ENCODE data around the gene DGKZ.

The DGKZ gene

DNA sequence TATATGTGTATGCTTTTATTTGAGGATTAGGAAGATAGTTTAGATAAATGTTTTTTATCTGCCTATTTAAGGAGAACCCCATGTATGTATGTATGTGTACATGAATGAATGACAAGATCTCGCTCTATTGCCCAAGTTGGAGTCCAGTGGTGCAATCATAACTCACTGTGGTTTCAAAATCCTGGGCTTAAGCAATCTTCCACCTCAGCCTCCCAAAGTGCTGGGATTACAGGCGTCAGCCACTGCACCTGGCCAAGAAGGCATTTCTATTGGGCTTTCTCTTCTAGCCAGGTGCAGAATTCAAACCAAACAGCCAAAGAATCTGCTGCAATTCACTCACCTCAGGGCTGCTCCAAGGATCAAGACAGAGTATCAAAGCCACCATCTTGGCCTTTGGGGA is 25.5 kb upstream of the DGKZ start:
- TF ChIP-seq, protein P1, sequence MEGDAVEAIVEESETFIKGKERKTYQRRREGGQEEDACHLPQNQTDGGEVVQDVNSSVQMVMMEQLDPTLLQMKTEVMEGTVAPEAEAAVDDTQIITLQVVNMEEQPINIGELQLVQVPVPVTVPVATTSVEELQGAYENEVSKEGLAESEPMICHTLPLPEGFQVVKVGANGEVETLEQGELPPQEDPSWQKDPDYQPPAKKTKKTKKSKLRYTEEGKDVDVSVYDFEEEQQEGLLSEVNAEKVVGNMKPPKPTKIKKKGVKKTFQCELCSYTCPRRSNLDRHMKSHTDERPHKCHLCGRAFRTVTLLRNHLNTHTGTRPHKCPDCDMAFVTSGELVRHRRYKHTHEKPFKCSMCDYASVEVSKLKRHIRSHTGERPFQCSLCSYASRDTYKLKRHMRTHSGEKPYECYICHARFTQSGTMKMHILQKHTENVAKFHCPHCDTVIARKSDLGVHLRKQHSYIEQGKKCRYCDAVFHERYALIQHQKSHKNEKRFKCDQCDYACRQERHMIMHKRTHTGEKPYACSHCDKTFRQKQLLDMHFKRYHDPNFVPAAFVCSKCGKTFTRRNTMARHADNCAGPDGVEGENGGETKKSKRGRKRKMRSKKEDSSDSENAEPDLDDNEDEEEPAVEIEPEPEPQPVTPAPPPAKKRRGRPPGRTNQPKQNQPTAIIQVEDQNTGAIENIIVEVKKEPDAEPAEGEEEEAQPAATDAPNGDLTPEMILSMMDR (IDR thresholded peaks at IDR 0.05): no peak
- H3K27me3 ChIP-seq: no peaks in the 10 kb centered on the region
- H3K27ac ChIP-seq: peak overlapping the region; percentile 86
- H3K4me3 ChIP-seq (ENCODE audit: low read depth in 1 of 2, low read length in 1 of 2): peak overlapping the region; percentile 20 to 35
- H3K4me1 ChIP-seq (ENCODE audit: control insufficient read depth in 1 of 2, insufficient read depth in 1 of 2, low read depth in 1 of 2, low read length in 1 of 2): peaks cover 74 to 82% of the 10 kb centered on the region in 2 experiments
- H3K36me3 ChIP-seq: no peaks in the 10 kb centered on the region
- no peaks in the 10 kb centered on the region for H3K9me3 ChIP-seq

DNA sequence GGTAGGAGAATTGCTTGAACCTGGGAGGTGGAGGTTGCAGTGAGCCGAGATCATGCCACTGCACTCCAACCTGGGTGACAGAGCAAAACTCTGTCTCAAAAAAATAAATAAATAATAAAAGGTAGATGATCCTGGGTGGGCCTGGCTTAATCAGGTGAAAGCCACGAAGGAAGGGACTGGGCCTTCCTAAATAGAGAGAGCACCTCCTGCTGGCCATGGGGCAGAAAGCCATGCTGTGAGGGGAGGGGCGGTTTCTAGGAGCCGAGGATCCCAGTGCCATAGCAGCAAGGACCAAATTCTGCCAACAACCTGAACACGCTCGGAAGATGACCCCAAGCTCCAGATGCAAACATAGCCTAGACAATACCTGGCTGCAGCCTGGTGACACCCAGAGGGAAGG is 24.5 kb upstream of the DGKZ start:
- TF ChIP-seq, protein P1 (IDR thresholded peaks at IDR 0.05): peak; percentile 39
- peaks cover 77 to 82% of the 10 kb centered on the region in 2 experiments for H3K4me1 ChIP-seq (ENCODE audit: control insufficient read depth in 1 of 2, insufficient read depth in 1 of 2, low read depth in 1 of 2, low read length in 1 of 2)
- H3K9me3 ChIP-seq: no peaks in the 10 kb centered on the region
- H3K27ac ChIP-seq: no peak overlapping the region
- H3K36me3 ChIP-seq: no peaks in the 10 kb centered on the region
- peak overlapping the region in 1 of 2 experiments; percentile 20 for H3K4me3 ChIP-seq (ENCODE audit: low read depth in 1 of 2, low read length in 1 of 2)
- H3K27me3 ChIP-seq: no peaks in the 10 kb centered on the region

DNA sequence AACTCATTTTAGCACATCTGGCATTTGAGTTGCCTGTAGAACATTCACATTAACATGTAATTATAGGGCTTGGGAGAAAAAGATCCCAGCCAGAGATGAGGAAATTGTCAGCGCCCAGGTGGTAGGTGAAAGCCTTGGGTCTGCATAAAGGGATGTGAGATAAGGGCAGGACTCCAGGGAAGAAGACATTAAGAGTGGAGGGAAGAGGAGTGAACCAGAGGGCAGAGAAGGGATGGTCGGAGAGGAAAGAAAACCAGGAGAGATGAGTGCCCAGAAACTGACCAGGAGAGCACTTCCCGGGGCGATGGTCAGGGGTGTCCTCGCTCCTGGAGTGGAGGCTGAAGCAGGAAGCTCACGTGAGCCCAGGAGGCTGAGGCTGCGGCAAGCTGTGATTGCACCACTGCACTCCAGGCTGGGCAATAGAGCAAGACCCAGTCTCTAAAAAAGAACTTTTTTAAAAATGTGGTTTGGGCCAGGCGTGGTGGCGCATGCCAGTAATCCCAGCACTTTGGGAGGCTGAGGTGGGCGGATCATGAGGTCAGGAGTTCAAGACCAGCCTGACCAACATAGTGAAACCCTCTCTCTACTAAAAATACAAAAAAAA is 20.3 kb upstream of the DGKZ start:
- Histone ChIP-seq H3K27ac (peak overlapping the region; percentile 7), H3K4me3 (ENCODE audit: low read depth in 1 of 2, low read length in 1 of 2) (no peak overlapping the region), H3K9me3 (no peaks in the 10 kb centered on the region), H3K36me3 (no peaks in the 10 kb centered on the region), H3K4me1 (ENCODE audit: control insufficient read depth in 1 of 2, insufficient read depth in 1 of 2, low read depth in 1 of 2, low read length in 1 of 2) (peaks cover 44 to 60% of the 10 kb centered on the region in 2 experiments), H3K27me3 (peaks cover 28% of the 10 kb centered on the region)
- TF ChIP-seq, protein P1 (IDR thresholded peaks at IDR 0.05): no peak

DNA sequence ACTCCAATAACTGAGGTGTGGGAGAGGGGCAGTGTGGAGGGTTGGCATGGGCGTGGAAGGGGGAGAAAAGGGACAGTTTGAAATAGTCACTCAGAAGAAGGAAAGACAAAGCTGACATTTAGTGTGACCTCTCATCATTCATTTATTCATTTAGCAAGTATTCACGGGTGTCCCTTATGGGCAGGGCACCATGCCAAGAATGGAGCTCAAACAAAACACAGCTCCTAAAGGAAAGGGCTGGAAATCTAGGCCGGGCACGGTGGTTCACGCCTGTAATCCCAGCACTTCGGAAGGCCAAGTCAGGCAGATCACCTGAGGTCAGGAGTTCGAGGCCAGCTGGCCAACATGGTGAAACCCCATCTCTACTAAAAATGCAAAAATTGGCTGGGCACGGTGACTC is 19.4 kb upstream of the DGKZ start:
- Histone ChIP-seq H3K27ac (no peak overlapping the region), H3K4me1 (ENCODE audit: control insufficient read depth in 1 of 2, insufficient read depth in 1 of 2, low read depth in 1 of 2, low read length in 1 of 2) (peaks cover 42 to 59% of the 10 kb centered on the region in 2 experiments), H3K27me3 (peaks cover 37% of the 10 kb centered on the region), H3K36me3 (no peaks in the 10 kb centered on the region), H3K4me3 (ENCODE audit: low read depth in 1 of 2, low read length in 1 of 2) (no peak overlapping the region), H3K9me3 (no peaks in the 10 kb centered on the region)
- TF ChIP-seq, protein P1 (IDR thresholded peaks at IDR 0.05): no peak

DNA sequence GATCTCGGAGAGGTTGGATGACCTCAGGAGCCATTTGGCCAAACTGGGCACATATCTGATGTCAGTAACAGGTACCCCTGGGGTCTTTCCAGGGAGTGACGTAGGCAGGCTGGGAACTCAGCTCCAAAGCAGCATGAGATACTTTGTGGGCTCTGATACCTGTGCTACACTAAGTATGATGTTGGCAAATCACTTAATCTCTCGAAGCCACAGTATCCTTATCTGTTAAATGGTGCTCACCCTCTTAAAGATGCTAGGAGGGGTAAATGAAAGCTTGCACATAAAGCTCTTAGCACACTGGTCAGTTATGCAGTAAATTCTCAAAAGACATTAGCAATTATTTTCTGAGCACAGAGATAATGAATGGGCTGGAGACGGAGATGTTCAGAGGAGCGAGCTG is 17.1 kb upstream of the DGKZ start:
- TF ChIP-seq, protein P1 (IDR thresholded peaks at IDR 0.05): no peak
- H3K27ac ChIP-seq: no peak overlapping the region
- H3K4me3 ChIP-seq (ENCODE audit: low read depth in 1 of 2, low read length in 1 of 2): no peak overlapping the region
- peaks cover 52% of the 10 kb centered on the region for H3K27me3 ChIP-seq
- H3K4me1 ChIP-seq (ENCODE audit: control insufficient read depth in 1 of 2, insufficient read depth in 1 of 2, low read depth in 1 of 2, low read length in 1 of 2): peaks cover 52 to 67% of the 10 kb centered on the region in 2 experiments
- no peaks in the 10 kb centered on the region for H3K9me3 ChIP-seq
- no peaks in the 10 kb centered on the region for H3K36me3 ChIP-seq
